NCI-H2171 (cell line): Measurements from ENCODE around the gene MAN1A1.

ENCODE experiments used
- DNase-seq: peaks from one replicate; lab custom pipeline; 2025; lab: John Stamatoyannopoulos, UW

Gene MAN1A1

GRCh38 chr6:119325559-119326265 lies 23.8 kb downstream of the MAN1A1 start:
- DNase-seq = no peak

- DNase-seq = no peak
These were observed 24.8 kb downstream of the MAN1A1 start for GRCh38 chr6:119324718-119325117.

- no peak for DNase-seq
These were observed 25.6 kb downstream of the MAN1A1 start for GRCh38 chr6:119323931-119324330.

GRCh38 chr6:119323478-119323877 lies 26.1 kb downstream of the MAN1A1 start:
- DNase-seq = no peak

- no peak for DNase-seq
These were observed 26.7 kb downstream of the MAN1A1 start for GRCh38 chr6:119322715-119323350.

- DNase-seq = no peak
These were observed 27.5 kb downstream of the MAN1A1 start for GRCh38 chr6:119322034-119322433.

- no peak for DNase-seq
These were observed 29.9 kb downstream of the MAN1A1 start for GRCh38 chr6:119319694-119320093.

- no peak for DNase-seq
These were observed 30.8 kb downstream of the MAN1A1 start for GRCh38 chr6:119318730-119319129.

- no peak for DNase-seq
These were observed 31.4 kb downstream of the MAN1A1 start for GRCh38 chr6:119318176-119318575.

- no peak for DNase-seq
These were observed 32.6 kb downstream of the MAN1A1 start for GRCh38 chr6:119317007-119317406.

- no peak for DNase-seq
These were observed 34.7 kb downstream of the MAN1A1 start for GRCh38 chr6:119314885-119315272.

- DNase-seq = no peak
These were observed 35.4 kb downstream of the MAN1A1 start for GRCh38 chr6:119313937-119314884.

GRCh38 chr6:119312875-119313338 lies 36.7 kb downstream of the MAN1A1 start:
- DNase-seq = no peak

GRCh38 chr6:119312441-119312840 lies 37.1 kb downstream of the MAN1A1 start:
- DNase-seq = no peak

- DNase-seq = no peak
These were observed 37.9 kb downstream of the MAN1A1 start for GRCh38 chr6:119311514-119312142.

- DNase-seq = no peak
These were observed 39.0 kb downstream of the MAN1A1 start for GRCh38 chr6:119310486-119311036.

- DNase-seq = no peak
These were observed 40.4 kb downstream of the MAN1A1 start for GRCh38 chr6:119308991-119309657.

GRCh38 chr6:119308048-119308570 lies 41.5 kb downstream of the MAN1A1 start:
- no peak for DNase-seq

- DNase-seq = no peak
These were observed 42.5 kb downstream of the MAN1A1 start for GRCh38 chr6:119307056-119307455.

GRCh38 chr6:119306396-119306968 lies 43.1 kb downstream of the MAN1A1 start:
- no peak for DNase-seq
